GM12891 (cell line): ENCODE measurements around the gene GSG1.

Experiments
- POLR2A ChIP-seq: IDR thresholded peaks from 2 replicates; pipeline ENCODE4 v1.6.1; 2011; ENCODE audit warnings: low read depth, low read length, control low read depth
- POLR2AphosphoS5 ChIP-seq: IDR thresholded peaks from 2 replicates; pipeline ENCODE4 v1.6.1; 2011; ENCODE audit warnings: low read depth, low read length, control low read depth

DNA sequence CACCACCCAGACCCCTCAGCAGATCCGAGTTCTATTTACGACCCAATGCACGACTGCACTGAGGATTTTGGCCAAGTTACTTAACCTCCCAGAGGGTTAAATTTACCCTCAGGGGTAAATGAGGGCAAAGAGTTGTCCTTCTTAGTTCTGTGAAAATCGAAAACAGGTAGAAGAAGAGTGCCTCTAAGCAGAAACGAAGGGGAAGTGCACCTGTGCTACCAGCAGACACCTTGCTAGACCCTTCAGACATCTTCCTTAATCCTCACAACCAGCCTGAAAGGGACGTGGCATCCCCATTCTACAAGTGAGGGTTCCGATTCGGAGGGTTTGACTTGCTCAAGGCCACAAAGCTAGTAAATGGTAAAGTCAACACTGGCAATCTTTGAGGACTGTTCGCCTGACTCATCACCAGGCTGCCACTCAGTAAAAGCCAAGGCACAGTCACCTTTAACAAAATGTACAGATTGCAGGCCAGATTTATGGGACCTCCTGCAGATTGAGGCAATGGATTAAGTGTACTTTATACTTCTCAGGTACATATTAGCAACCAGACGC is 1.6 kb downstream of the GSG1 start:
- TF ChIP-seq POLR2A (no peak), POLR2AphosphoS5 (no peak)
